Spinal cord (tissue), 10 donors: ENCODE data around the gene CD151. TPM values are rescaled to one million over a fixed set of nuclear protein-coding genes. Genes with fewer than 3 reads are reported as not detected.

Source experiments
- DNase-seq, 6 donors: peaks; one replicate each; pipeline versions ENCODE4 v3.0.0 to v3.0.0-alpha.2; 2013 to 2015; ENCODE audit warnings: low spot score in 6 of 6, low read depth in 4 of 6
- H3K27ac ChIP-seq: one replicate; pipeline ENCODE4 v1.5.1; 2013; ENCODE audit warnings: low read depth, low read length, control low read depth
- H3K27me3 ChIP-seq: one replicate; pipeline ENCODE4 v1.6.1; 2013; ENCODE audit warnings: low read length; ENCODE audit not compliant: control insufficient read depth, insufficient read depth
- H3K36me3 ChIP-seq: one replicate; pipeline ENCODE4 v1.6.1; 2013; ENCODE audit warnings: low read length; ENCODE audit not compliant: control insufficient read depth, insufficient read depth
- H3K4me1 ChIP-seq: one replicate; pipeline ENCODE4 v1.6.1; 2013; ENCODE audit warnings: low read length; ENCODE audit not compliant: control insufficient read depth, insufficient read depth
- H3K4me3 ChIP-seq: one replicate; pipeline ENCODE4 v1.5.1; 2013; ENCODE audit warnings: low read depth, low read length, control low read depth
- H3K9me3 ChIP-seq: one replicate; pipeline ENCODE4 v1.6.1; 2013; ENCODE audit warnings: low read length; ENCODE audit not compliant: control insufficient read depth, insufficient read depth
- WGBS: methylation state at CpG from one replicate; pipeline ENCODE4 v1.1.5; 2013; ENCODE audit warnings: missing lambda C conversion rate; ENCODE audit not compliant: insufficient coverage; 5-methylcytosine and 5-hydroxymethylcytosine counted together
- polyA plus RNA-seq, 2 donors: library from polyadenylated mRNA; unstranded; fragments of 120-200 nt; gene quantifications; one replicate each; pipeline ENCODE4 v1.2.1, GENCODE V29; 2013; ENCODE audit not compliant: insufficient read length in 2 of 2
- total RNA-seq, 2 donors: library from RNA; depleted of rRNA in 1 of 2; stranded (reverse); fragments of 120-200 nt in 1 of 2; fragments of >200 nt in 1 of 2; gene quantifications; one replicate each; pipeline versions ENCODE4 v1.2.3 to v1.2.4, GENCODE V29; 2013 to 2014
- donor health status: healthy.

The CD151 gene
- total and polyA plus RNA-seq, 4 donors = 71.8 to 185 (median 115) TPM

DNA sequence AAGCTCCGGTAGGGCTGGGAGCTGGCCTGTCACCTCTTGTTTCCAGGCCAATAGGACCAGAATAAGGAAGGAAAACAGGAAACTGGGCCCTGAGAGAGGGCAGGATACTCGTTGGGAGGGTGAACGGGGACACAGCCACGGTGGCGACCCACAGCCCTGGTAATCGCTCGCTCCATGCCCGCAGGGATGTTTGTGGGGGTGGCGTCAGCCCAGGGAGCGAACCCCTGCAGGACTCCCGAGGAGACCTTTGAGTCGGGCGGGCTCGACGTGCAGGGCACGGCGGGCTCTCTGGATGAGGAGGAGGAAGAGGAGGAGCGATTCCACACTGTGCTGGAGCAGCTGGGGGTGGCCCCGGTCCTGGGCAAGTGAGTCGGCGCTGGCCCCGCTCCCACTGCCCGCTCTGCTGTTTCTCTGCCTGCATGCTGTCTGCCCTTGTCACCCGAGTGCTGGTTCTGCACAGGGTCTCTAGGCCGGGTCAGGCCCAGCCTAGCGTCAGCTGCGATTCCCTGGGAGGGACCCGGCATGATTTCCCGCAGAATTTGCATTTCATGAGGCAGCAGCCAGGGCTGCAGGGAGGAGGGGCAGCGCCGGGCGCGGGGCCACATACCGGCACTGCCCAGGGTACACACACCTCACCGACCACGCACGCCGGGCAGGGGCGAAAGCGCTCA is 3.4 kb upstream of the CD151 start:
- Histone ChIP-seq H3K4me1 (peaks cover 81% of the 10 kb centered on the region), H3K9me3 (no peaks in the 10 kb centered on the region), H3K27me3 (peaks cover 75% of the 10 kb centered on the region), H3K27ac (peak overlapping the region; percentile 25), H3K36me3 (peaks cover 29% of the 10 kb centered on the region), H3K4me3 (peak overlapping the region; percentile 12)
- WGBS = 17% methylated on average over 40 of the region's 40 CpGs
- DNase-seq = no peak

DNA sequence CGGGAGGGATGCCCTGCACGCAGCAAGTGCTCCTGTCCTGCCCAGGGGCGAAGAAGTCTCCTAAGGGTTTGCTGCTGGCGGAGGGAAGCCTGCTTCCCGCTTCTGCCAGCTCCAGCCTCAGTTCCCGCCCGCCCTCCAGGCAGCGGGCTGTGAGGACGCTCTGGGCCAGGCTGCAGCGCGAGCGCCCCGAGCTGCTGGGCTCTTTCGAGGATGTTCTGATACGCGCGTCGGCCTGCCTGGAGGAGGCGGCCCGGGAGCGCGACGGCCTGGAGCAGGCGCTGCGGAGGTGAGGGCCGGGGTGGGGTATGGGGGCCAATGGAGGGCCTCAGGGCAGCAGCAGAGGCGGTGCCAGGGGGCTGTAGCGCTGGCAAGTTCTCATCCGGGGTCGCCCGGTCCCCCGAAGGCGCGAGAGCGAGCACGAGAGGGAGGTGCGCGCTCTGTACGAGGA is 2.9 kb upstream of the CD151 start:
- Histone ChIP-seq H3K9me3 (no peaks in the 10 kb centered on the region), H3K4me3 (peak overlapping the region; percentile 12), H3K27me3 (peaks cover 72% of the 10 kb centered on the region), H3K27ac (no peak overlapping the region), H3K36me3 (peaks cover 29% of the 10 kb centered on the region), H3K4me1 (peaks cover 82% of the 10 kb centered on the region)
- DNase-seq = no peak
- WGBS = 2% methylated on average over 39 of the region's 39 CpGs

DNA sequence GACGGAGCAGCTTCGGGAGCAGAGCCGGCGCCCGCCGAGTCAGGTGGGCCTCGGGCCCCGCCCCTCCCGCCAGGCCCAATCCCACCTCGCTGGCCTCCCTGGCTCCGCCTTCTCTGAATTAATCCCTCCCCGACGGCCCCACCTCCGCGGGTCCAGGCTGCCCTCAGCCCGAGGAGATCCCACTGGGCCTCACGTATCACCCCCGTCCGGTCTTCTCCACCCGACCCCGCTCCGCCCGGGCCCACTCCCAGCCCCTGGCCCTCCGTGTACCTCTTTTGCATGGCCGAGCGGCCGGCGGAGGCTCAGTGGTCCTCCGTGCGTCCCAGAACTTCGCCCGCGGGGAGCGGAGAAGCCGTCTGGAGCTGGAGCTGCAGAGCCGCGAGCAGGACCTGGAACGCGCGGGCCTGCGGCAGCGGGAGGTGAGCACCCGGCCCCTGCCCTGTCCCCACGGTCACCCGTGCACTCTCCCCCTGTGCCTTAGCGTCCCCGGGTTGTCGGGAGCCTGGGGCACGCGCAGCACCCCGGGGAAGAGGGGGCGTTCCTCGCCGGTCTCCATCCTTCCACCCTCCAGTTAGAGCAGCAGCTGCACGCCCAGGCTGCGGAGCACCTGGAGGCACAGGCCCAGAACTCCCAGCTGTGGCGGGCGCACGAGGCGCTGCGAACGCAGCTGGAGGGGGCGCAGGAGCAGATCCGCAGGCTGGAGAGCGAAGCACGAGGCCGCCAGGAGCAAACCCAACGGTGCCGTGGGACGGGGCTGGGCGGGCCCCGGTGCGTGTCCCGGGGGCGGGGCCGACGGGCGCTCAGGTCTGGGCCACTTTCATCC is 2.2 kb upstream of the CD151 start:
- Histone ChIP-seq H3K4me1 (peaks cover 86% of the 10 kb centered on the region), H3K27me3 (peaks cover 66% of the 10 kb centered on the region), H3K4me3 (peak overlapping the region; percentile 31), H3K36me3 (peaks cover 26% of the 10 kb centered on the region), H3K9me3 (no peaks in the 10 kb centered on the region), H3K27ac (no peak overlapping the region)
- 2% methylated on average over 75 of the region's 78 CpGs for WGBS
- peak in 2 of 6 donors; percentile 82 to 84 for DNase-seq

DNA sequence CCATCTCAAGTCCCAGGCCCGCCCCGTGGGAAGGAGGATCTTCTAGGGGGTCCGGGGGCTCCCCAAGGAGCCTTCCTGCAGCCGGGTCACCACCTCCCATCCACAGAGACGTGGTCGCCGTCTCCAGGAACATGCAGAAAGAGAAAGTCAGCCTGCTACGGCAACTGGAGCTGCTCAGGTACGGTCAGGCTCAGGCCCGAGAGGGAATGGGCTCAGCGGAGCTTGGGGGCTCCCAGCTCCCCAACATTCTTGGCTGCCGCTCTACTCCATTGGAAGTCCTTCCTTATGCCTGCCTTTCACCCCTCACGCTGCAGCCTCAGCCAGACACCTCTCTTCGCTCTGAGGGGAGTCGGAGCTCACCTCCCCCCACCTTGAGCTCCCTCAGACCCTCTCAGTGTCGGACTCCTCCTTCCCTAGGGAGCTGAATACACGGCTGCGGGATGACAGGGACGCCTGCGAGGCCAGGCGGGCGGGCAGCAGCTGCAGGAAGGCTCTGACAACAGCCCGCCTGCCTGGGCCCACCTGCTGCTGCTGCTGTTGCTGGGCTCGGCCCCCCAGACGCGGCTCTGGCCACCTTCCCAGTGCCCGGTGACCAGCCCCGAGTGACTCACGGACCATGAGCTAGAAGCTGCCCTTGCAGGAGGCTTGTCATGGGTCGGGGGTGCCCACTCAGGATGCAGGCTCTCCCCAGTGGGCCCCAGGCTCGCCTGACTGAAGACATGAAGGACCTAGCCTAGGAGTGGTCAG is 1.5 kb upstream of the CD151 start:
- Histone ChIP-seq H3K4me1 (peaks cover 83% of the 10 kb centered on the region), H3K27me3 (peaks cover 58% of the 10 kb centered on the region), H3K36me3 (peaks cover 24% of the 10 kb centered on the region), H3K27ac (no peak overlapping the region), H3K9me3 (no peaks in the 10 kb centered on the region), H3K4me3 (no peak overlapping the region)
- WGBS = 20% methylated on average over 29 of the region's 31 CpGs
- no peak for DNase-seq

DNA sequence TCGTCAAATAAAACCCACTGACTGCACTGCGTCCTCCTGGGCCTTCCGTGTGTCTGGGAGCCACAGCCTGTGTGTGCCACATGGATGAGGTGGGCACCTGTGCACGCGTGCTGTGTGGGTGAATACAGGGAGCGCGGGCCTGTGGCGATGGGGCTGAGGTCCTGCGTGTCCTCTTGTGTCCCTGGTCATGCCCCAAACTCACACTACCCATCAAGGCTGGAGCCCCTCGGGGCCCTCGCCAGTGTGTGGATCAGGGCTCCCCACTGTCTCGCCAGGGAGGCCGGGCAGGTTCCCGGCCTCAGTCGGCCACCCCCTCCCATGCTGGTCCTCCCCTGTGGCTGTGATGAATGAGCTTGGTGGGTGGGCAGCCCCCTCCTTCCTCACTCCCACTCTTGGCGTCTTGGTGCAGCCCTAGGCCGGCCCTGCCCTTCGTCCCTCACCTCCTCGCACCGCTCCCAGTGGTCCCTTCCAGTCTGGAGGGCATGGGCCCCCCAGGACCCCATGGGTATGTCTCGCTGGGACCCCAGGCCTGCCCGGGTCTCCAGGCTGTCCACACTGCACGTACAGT is 707 bp upstream of the CD151 start:
- Histone ChIP-seq H3K9me3 (no peaks in the 10 kb centered on the region), H3K4me3 (peak overlapping the region; percentile 41), H3K27ac (peak overlapping the region; percentile 15), H3K27me3 (peaks cover 52% of the 10 kb centered on the region), H3K4me1 (peaks cover 77% of the 10 kb centered on the region), H3K36me3 (peaks cover 32% of the 10 kb centered on the region)
- no peak for DNase-seq
- WGBS = 53% methylated on average over 15 of the region's 23 CpGs

- Histone ChIP-seq H3K9me3 (no peaks in the 10 kb centered on the region), H3K36me3 (peaks cover 44% of the 10 kb centered on the region), H3K4me3 (peak overlapping the region; percentile 65), H3K4me1 (peaks cover 67% of the 10 kb centered on the region), H3K27ac (peak overlapping the region; percentile 57), H3K27me3 (peaks cover 42% of the 10 kb centered on the region)
- WGBS = under 1% methylated on average over 54 of the region's 55 CpGs
- DNase-seq = peak in 2 of 6 donors; percentile 64 to 70
Observed at GRCh38 chr11:833114-833791, 501 bp downstream of the CD151 start.

DNA sequence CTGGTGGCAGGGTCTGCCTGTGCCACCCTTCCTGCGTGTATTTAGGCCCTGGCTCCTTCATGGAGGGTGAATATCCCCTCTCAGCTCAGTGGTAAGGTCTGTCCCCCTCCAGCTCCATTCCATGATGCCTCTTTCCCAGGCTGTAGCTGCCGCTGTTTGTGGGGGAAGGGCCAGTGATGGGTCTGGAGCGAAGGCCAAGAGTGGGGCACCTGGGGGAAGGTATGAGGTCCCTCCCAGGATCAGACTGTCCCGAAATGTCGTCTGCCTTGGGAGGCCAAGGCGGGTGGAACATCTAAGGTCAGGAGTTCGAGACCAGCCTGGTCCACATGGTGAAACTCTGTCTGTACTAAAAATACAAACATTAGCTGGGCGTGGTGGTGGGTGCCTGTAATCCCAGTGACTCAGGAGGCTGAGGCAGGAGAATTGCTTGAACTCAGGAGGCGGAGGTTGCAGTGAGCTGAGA is 1.1 kb downstream of the CD151 start:
- WGBS = 67% methylated on average over 4 of the region's 9 CpGs
- H3K4me3 ChIP-seq = peak overlapping the region; percentile 65
- DNase-seq = no peak

DNA sequence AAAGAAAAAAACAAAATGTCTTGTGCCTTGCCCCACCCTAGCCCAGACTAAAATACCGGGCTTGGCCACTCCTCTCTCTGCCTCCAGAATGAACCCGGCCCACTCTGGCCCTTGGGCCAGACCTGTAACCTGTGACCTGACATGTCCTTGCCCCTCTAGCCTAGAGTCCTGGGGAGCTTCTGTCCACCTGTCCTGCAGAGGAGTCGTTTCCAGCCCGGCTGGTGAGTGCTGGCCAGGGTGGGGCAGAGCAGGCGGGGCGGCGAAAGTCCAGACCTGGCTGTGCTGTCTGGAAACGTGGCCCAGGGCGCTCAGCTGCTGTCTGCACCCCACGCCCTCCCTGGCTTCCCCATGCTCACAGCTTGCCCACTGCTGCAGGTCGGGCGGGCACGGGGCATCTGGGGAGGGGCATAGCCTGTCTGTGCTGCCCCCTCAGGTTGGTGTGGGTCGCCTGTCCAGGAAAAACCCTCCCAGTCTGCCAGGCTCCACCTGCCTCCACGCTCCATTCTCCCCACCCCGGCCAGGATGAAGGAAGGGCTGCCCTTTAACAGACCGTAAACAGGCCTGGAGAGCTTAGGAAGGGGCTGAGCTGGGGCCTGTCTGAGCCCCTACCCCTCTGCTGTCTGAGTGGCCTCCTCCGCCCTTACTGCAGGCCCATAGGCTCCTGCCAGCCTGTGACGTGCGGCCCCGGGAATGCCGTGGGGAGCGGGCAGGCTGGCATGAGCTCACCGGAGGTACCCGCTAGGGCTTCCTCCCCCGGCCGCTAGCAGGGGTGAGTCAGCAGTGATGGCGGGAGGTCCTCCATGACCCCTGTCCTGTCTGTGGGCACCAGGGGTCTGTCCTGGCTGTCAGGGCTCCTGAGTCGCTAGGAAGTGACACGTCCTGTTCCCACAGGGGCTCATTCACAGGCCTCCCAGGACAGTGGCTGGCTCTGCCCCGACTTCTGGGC is 1.9 kb downstream of the CD151 start:
- Histone ChIP-seq H3K27ac (peak overlapping the region; percentile 61), H3K4me1 (peaks cover 58% of the 10 kb centered on the region), H3K27me3 (peaks cover 28% of the 10 kb centered on the region), H3K4me3 (no peak overlapping the region), H3K36me3 (peaks cover 52% of the 10 kb centered on the region), H3K9me3 (no peaks in the 10 kb centered on the region)
- DNase-seq = no peak
- WGBS = 57% methylated on average over 29 of the region's 31 CpGs

More for the DNA sequence above, 1.1 kb downstream of the CD151 start:
- Histone ChIP-seq H3K9me3 (no peaks in the 10 kb centered on the region), H3K27ac (peak overlapping the region; percentile 61), H3K4me1 (peaks cover 66% of the 10 kb centered on the region), H3K36me3 (peaks cover 50% of the 10 kb centered on the region), H3K27me3 (peaks cover 36% of the 10 kb centered on the region)
